NK-92 (cell line): ENCODE results near the gene CHAD.
"Not testable (repeated sequence)": the region's sequence is repeated elsewhere in the genome, so short reads cannot be mapped to it uniquely, and the experiment has no call there.

ENCODE experiments used
- DNase-seq: peaks from one replicate; lab custom pipeline; 2025; ENCODE audit not compliant: unreplicated experiment; lab: John Stamatoyannopoulos, UW

CHAD gene

DNA sequence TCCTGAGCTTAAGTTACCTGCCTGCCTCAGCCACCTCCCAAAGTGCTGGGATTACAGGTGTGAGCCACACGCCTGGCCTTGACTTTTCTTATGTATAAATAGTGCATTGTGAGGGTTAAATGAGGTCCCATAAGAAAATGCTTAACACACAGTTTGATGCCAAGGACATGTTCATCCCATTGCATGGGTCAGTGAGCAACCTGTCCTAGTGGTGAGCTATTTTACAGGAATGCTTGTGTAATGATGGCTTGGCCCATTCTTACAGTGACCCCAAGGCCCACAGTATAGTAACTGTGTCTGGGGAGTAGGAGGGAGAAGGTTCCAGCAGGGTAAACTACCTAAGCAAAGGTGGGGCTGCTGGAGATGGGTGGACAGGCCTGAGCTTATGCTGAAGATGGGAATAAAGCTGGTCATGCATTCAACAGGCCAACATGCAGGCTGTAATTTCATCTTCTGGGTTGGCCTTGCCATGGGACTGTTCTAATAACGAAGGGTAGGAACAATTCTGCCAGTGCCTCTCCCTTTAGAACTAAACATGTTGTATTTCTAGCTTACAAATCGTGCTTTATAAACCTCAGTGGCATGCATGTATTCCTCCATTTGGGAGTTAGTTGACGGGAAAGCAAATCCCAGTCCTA is 36.4 kb downstream of the CHAD start:
- DNase-seq = no peak

DNA sequence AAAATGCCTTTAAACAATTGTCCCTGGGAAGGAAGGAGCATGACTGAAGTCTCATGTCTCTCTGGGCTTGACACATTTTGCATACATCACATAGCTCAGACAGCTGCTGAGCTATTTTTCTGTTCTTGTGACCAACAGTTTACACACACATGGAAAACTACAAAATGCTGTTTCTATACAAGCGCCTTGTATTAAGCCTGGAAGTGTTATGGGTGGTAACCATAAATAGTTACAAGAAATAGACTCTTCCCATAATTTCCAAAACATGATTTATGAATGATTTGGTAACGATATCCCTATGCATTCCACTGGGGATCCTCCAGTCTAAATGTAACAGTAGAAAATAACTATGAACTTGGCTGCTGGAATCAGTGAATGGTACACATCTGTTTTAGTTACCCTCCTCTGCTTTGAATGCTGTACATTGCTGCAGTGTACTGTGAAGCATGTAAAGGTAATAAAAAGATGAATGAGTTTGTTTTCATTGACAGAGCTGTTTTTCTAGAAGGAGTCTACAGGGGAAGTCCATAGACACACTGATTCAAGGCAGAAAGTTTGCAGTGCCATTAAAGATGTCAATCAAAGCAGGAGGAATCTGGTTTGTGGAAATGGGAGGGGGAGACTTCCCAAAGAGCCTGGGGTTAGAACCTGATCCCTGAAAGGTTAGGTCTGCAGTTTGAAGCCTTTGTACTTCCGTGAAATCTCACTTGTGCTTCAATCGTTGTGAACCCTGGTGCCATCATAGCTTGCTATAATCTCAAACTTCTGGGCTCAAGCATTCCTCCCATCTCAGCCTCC is 37.7 kb downstream of the CHAD start:
- no peak for DNase-seq

- no peak for DNase-seq
These were observed 38.9 kb downstream of the CHAD start for GRCh38 chr17:50429793-50430192.

DNA sequence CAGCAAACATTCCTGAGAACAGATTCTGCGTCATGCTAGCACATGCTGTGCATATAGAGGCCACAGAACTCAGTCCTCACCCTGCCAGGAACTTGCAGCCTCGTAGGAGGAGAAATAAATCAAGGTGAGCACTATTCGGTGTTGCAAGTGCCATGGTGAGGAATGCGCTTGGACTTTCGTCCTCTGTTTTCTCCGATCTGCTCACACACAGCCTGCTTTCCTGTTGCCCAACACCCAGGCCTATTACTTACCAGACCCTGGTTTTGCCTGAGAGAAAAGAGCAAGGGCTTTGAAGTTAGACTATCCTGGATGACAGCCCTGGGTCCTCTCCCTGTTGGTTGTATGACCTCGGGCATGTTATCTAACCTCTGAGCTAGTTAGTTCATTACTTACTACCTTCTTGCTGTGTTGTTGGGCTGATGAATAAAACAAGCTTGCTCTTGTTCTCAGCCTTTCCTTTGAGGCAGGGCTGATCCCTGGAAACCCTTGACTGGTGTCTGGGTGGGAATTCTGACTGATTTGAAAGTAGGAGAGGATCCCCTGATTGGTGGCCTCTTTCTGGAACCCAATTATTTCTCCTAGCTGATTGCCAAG is 39.8 kb downstream of the CHAD start:
- no peak for DNase-seq

DNA sequence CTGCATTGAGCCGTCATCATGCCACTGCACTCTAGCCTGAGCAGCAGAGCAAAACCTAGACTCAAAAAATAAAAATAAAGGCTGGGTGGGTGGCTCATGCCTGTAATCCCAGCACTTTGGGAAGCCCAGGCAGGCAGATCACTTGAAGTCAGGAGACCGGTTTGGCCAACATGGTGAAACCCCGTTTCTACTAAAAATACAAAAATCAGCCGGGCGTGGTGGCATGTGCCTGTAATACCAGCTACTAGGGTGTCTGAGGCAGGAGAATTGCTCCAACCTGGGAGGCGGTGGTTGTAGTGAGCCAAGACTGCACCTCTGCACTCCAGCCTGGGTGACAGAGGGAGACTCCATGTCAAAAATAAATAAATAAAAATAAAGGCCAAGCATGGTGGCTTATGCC is 40.6 kb downstream of the CHAD start:
- DNase-seq = not testable (repeated sequence)

DNA sequence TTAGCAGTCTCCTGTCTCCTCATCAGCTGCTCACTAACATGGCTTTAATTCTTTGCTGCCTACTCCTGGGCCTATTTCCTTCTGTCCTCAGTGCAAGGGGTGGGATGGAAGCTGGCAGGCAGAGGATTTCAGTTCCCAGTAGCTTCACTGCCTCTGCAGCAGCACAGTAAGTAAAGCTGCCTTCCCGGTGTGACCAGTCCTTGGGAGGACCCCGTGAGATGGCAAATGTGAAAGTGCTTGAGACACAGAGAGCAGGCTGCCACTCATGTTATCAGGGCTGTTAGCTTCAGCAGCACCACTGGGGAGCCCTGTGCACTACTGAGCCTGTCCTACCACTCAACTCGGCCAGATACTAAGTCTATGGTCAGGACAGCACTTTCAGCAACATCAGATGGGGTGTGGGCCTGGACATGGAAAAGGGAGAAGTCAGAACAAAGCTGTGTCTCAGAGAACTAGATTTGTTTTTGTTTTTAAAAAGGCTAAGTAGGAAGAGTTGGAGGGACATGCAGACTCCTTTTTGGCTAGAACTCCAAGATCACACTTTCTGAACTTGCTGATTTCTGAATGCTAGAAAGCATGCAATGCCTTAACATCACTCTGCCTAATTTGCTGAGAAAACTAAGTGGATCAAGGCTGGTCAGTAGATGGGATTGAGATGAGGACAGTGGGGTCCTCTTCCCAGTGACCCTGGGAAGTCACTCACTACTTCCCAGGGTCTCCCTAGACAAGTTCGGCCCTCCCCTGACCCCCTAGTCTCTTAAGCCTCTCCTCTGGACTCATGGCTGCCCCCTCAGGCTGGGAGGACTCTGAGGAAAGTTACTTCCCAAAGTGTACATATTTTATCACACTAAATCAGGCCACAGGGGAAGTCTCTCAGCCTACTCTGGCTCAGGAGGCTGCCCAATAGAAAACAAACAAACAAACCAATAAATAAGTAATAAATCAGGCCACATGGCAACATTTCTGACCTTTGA is 41.6 kb downstream of the CHAD start:
- DNase-seq = no peak

DNA sequence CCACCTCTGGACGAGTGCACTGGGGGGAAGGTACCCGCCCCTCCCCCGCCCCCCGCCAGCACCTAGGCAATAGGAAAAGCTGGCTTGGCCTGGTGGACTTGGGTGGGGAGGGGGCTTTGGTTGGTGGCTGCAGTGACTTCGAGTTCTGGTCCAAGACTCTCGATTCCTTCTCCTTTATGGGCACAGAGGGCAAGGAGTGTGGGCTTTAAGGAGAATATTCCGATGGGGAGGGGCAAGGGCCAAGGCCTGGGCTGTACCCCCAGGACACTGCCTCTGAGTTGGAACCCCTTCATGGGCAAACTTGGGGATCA is 42.3 kb downstream of the CHAD start:
- DNase-seq = no peak

GRCh38 chr17:50425682-50426471 is 42.8 kb downstream of the CHAD start, which contains the start of gene ACSF2:
Gene ACSF2 (plus strand): TSS chr17:50426218. CDS start chr17:50426262, 44 bp downstream.
- no peak for DNase-seq

DNA sequence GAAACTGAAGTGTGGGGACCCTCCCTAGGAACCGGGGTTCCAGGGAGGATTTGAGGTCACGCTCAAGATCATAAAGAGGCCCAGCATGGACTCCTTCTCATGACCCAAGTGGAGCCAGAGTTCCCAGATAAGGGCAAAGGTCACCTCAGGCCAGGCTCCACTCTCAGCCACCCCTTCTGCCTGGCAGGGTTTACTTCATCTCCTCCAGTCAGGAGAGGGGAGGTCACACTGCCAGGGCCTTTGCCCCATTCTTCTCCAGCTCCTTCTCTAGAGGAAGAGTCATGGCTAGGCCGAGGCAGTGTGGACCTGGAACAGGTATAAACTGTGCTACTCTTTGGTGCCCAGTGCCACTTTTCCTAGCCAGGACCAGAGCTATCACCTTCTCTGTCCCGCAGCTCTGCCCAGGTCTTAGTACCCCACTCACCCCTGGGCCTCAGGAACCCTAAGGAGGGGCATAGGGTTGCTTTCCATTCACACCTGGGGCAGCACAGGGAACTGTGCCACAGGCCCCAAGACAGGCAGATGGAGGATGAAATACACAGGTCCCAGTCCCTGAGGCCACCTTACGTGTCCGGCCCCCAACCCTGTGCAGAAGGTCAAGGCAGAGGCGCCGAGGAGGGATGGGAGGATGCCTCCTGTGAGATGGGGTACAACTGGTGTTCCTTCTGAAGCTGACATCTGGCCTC is 43.5 kb downstream of the CHAD start:
- DNase-seq = no peak

GRCh38 chr17:50424246-50424995 is 44.3 kb downstream of the CHAD start:
- no peak for DNase-seq

GRCh38 chr17:50423553-50424159 is 45.0 kb downstream of the CHAD start:
- DNase-seq = no peak

GRCh38 chr17:50422738-50423137 is 45.9 kb downstream of the CHAD start:
- DNase-seq = no peak

DNA sequence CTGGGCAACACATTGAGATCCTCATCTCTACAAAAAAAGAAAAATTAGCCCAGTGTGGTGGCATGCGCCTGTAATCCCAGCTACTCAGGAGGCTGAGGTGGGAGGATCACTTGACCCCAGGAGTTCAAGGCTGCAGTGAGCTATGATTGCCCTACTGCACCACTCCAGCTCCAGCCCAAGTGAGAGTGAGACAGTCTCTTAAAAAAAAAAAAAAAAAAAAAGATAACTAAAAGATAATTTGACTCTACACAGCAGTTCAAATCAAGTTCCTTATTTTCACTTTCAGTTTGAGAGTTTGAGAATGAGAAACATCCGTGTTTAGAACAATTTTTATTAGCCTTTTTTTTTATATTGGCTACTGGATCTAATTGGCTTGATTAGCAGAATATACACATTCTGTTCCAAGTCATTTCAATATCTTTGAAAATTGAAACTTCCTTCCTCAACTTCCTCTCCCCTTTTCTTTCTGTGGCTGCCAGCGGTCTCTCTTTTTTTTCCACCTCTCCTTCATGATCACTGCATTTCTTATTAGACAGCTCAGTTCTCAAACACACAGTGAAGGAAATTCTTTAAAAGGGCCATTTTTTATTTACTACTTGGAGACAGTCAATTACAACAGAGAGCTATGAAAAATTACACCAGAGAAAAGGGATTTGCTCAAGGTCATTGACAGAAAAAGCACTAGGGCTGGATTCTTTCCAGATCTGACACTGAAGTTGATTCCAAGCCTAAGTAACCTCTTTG is 47.2 kb downstream of the CHAD start:
- no peak for DNase-seq

DNA sequence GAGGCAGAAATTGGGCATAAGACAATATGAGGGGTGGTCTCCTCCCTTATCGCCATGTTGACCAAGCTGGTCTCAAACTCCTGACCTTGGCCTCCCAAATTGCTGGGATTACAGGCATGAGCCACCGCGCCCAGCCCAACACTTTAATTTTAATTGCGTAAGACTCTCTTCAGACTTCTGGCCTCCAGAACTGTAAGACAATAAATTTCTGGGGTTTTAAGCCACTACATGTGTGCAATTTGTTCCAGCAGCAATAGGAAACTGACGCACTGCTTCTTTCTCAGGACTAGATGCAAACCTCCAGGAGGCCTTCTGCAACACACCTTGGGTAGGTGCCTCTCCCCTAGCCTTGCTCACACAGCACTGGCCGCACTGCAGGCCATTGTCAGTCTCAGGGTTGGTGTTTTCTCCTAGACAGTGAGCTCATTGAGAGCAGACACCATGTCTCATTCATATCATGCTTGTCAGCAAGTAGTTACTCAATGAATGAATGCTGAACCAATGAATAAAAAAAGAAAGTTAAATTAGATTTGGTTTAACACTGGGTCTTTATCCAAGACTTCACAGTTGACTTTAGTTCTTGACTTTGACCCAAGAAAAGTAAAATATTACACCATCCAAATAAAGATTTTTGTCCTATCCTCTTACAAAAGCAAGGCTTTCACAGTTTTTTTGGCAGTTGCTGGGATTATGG is 48.1 kb downstream of the CHAD start:
- DNase-seq = no peak

DNA sequence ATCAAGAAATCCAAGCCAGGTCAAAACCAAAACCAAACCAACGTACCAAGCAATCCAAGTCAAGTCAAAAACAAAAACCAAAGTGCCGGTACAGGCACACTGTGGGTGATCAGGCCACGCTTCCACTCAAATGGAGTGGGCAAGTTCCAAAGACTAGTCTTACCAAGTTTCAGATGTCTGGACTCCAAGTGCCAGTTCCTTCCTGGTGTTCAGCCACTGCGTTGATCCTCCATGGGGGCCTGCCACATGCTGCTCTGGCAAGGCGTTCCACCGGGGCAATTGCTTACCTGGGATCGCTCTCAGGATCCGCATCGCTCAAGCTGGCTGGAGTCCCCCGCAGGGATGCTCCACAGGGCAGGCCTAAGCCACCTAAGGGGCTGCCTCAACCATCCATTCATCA is 49.1 kb downstream of the CHAD start:
- not testable (repeated sequence) for DNase-seq

DNA sequence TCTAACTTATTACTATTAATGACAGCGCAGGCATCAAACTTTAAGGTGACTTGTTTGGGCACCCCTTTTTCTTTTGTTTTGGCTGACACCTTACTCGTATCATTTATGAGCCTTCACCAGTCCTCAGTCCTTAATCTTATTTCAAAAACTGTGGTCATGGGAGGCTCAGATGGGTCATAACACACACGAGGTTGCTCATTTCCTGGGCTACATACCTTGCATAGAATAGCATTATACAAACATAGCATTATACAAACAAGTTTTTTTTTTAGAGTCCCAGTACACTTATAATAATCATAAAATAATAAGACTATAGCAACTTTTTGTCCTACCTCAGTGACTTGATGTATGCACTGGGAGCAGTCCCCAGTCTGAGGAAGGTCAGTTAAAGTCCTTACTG is 53.9 kb downstream of the CHAD start:
- DNase-seq = no peak
